Epithelial cell of esophagus (primary cell): ENCODE data around the gene BCL2L12.
"Not testable (repeated sequence)": the region's sequence is repeated elsewhere in the genome, so short reads cannot be mapped to it uniquely, and the experiment has no call there.

ENCODE experiments used
- DNase-seq: peaks from one replicate; pipeline ENCODE4 v3.0.0; 2010; ENCODE audit warnings: low read depth
- H3K4me3 ChIP-seq: 2 replicates; pipeline ENCODE4 v1.5.1; 2011; ENCODE audit warnings: mild to moderate bottlenecking, low read length, control low read depth
- TF ChIP-seq, protein P1 (sequence below): IDR thresholded peaks from 2 replicates; pipeline ENCODE4 v1.5.1; 2011; ENCODE audit warnings: low read depth, mild to moderate bottlenecking, low read length, control low read depth, inconsistent platforms; ENCODE audit not compliant: insufficient read depth; ENCODE audit errors: missing control alignments

BCL2L12 gene

DNA sequence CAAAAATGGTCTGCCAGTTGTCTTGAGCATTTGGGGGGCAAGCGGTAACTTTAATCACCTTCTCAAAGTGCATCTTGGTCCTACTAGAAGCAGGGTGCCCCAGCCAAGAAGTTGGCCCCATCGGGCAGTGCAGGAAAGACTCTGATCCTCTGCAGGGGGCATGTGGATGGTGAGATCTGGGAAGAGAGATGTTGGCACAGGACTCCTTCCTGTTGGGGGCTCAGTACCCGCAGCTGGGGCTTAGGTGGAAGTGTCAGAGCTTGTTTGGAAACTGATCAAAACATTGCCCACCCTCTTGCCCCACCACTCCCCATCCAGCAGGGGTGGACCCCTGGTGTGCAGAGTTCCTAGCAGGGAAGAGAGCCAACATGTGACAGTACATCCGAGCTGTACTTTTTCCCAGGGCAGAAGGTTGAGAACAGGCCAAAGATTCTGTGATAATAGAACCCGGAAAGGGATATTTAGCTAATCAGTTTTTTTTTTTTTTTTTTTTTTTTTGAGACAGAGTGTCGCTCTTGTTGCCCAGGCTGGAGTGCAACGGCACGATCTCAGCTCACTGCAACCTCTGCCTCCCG, 34.6 kb upstream of the BCL2L12 start:
- TF ChIP-seq, protein P1, sequence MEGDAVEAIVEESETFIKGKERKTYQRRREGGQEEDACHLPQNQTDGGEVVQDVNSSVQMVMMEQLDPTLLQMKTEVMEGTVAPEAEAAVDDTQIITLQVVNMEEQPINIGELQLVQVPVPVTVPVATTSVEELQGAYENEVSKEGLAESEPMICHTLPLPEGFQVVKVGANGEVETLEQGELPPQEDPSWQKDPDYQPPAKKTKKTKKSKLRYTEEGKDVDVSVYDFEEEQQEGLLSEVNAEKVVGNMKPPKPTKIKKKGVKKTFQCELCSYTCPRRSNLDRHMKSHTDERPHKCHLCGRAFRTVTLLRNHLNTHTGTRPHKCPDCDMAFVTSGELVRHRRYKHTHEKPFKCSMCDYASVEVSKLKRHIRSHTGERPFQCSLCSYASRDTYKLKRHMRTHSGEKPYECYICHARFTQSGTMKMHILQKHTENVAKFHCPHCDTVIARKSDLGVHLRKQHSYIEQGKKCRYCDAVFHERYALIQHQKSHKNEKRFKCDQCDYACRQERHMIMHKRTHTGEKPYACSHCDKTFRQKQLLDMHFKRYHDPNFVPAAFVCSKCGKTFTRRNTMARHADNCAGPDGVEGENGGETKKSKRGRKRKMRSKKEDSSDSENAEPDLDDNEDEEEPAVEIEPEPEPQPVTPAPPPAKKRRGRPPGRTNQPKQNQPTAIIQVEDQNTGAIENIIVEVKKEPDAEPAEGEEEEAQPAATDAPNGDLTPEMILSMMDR, result no peak
- no peak for DNase-seq
- no peak overlapping the region for H3K4me3 ChIP-seq

DNA sequence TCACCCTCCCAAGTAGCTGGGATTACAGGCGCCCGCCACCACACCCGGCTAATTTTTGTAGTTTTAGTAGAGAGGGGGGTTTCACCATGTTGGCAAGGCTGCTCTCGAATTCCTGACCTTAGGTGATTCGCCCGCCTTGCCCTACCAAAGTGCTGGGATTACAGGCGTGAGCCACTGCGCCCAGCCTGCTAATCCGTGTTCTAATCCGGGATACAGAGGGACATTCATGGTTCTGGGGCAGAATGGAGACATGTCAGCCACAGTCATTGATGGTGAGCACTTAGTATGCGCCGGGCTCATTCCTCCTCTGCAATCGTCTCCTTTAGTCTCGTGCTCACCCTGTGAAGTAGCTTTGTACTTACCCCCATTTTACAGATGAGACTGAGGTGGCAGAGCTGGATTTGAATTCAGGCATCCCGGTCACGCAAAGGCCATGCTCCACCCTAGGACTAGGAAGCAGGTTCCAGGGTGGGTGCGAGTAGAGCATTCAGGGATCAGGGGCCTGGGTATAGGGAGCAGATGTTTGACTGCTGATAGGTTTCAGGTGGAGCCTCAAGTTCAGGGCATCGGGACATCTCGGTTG, 34.0 kb upstream of the BCL2L12 start:
- no peak overlapping the region for H3K4me3 ChIP-seq
- no peak for DNase-seq
- TF ChIP-seq, protein P1, result no peak

DNA sequence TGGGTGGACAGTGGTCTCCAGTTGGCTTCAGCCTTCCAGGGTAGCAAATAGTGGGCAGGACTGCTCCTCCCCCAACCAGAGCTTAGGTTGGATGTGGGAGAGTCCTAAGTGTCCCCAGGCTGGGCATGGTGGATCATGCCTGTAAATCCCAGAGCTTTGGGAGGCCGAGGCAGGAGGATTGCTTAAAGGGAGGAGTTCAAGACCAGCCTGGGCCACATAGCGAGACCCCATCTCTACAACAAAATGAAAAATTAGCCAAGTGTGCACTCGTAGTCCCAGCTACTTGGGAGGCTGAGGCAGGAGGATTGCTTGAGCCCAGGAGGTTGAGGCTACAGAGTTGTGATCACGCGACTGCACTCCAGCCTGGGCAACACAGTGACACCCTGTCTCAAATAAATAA, 33.2 kb upstream of the BCL2L12 start:
- DNase-seq, result no peak
- TF ChIP-seq, protein P1, result no peak
- no peak overlapping the region for H3K4me3 ChIP-seq

DNA sequence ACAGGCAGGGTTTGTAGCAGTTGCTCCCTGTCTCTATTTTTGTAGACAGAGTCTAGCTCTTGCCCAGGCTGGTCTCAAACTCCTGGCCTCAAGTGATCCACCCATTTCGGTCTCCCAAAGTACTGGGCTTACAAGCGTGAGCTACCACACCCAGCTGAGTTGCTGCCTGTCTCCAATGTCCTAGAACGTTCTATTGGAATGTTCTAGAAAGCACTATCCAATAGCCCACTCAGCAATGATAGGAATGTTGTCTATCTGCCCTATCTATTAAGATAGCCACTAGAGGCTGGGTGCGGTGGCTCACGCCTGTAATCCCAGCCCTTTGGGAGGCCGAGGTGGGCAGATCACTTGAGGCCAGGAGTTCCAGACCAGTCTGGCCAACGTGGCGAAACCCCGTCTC, 32.5 kb upstream of the BCL2L12 start:
- not testable (repeated sequence) for H3K4me3 ChIP-seq, DNase-seq

DNA sequence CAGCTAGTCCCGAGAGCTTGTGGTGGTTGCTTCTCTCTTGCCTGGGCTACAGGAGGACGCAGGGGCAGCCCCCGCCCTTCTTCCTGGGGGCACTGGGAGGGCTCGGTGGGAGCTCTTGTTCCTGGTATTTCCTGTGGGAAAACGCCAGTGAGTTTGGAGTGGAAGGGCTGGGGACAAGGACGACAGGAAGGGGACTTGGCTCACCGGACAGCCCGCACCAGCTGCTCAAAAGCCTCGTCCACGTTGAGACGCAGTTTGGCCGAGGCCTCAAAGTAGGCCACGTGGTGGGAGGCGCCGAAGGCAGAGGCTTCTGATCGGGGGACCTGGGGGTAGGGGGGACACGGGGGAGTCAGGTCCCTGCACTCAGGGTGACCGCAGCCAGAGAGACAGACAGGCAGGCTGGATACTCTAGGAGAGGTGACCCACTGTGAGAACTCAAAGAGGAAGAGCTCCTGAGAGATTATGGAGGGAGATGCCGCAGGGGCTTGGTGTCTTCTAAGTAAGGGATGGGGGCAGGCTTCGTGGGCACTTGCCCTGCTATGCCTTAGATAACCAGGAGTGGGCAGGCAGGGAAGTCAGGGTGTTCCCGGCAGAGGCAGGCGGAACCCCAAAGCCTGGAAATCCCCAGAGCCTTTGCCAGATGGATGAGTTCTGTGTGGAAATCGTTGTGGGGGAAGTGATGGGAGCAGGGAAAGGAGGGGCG, 30.1 kb upstream of the BCL2L12 start:
- no peak overlapping the region for H3K4me3 ChIP-seq
- TF ChIP-seq, protein P1, result peak; percentile 12
- DNase-seq, result no peak

DNA sequence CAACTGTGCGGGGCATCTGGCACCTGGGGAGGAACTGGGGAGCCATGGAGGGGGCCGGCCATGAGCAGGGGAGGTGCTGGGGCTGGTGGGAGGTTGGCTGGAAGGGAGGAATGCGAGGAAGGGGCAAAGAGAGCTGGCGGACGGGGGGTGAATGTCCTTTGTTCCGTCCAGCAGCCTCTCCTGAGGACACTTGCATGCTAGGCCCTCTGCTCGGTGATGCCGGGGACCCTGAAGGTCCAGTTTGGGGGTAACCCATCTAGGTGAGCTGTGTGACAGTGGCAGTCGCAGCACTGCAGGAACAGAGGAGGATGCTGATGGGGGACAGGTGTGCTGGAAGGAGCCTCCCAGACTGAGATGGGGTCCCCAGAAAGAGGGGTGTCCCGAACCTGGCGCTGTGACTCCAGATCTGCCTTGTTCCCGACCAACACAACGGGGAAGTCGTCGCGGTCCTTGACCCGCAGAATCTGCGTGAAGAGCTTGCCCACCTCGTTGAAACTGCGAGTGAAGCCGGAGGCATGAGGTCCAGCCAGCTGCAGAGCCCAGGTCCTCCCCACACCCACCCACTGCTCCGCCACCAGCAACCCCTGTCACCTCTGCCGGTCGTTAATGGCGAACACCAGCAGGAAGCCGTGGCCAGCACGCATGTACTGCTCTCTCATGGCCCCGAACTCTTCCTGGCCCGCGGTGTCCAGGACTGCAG, 29.4 kb upstream of the BCL2L12 start:
- H3K4me3 ChIP-seq, result no peak overlapping the region
- DNase-seq, result no peak
- TF ChIP-seq, protein P1, result peak; percentile 1
